HEK293 (cell line): ENCODE measurements around the gene XYLT2.
A peak's percentile ranks its signal among the peaks of the same experiment; 100 is the strongest.

Source experiments
- CTCF ChIA-PET: fragments of 350-600 bp; formaldehyde crosslinking; extraction: SDS; loops from one replicate; lab custom pipeline; 2021; ENCODE audit warnings: antibody characterized with exemption; lab: Yijun Ruan, JAX
- POLR2A ChIA-PET: fragments of 300-600 bp; formaldehyde crosslinking; extraction: SDS; loops from one replicate; lab custom pipeline; 2020; ENCODE audit warnings: antibody characterized with exemption, inconsistent platforms; lab: Yijun Ruan, JAX
- H3K27ac ChIP-seq: fragments of 200-500 bp; sonication (Bioruptor generic); 2 replicates; pipeline ENCODE4 v1.5.1; 2014; ENCODE audit warnings: low read depth, low read length, control low read depth, inconsistent platforms; ENCODE audit errors: extremely low read depth
- H3K36me3 ChIP-seq, 2 experiments: fragments of 200-500 bp in 1 of 2; sonication (Bioruptor generic) in 1 of 2; 1 replicate in 1 of 2; 2 replicates in 1 of 2; pipeline ENCODE4 v1.5.1; 2014 to 2017; ENCODE audit warnings: inconsistent platforms in 2 of 2, low read length in 2 of 2; ENCODE audit not compliant: control insufficient read depth in 2 of 2, insufficient read depth in 1 of 2
- H3K4me1 ChIP-seq: fragments of 200-500 bp; sonication (Bioruptor generic); 2 replicates; pipeline ENCODE4 v1.5.1; 2014; ENCODE audit warnings: mild to moderate bottlenecking, low read length, inconsistent platforms; ENCODE audit not compliant: control insufficient read depth, insufficient read depth
- H3K4me3 ChIP-seq: 2 replicates; pipeline ENCODE4 v1.5.1; 2011; ENCODE audit warnings: low read depth, mild to moderate bottlenecking, control low read depth, low read length, moderate library complexity
- H3K9me3 ChIP-seq: fragments of 200-500 bp; sonication (Bioruptor generic); 2 replicates; pipeline ENCODE4 v1.5.1; 2014; ENCODE audit warnings: low read depth, low read length, inconsistent platforms; ENCODE audit not compliant: control insufficient read depth, insufficient read depth
- BCL6B ChIP-seq: fragments of 450-650 bp; formaldehyde crosslinking; IDR thresholded peaks from 2 replicates; pipeline ENCODE4 v1.5.1; 2017; ENCODE audit warnings: missing biosample characterization, missing genetic modification characterization
- EGR2 ChIP-seq: fragments of 450-650 bp; formaldehyde crosslinking; IDR thresholded peaks from 2 replicates; pipeline ENCODE4 v1.5.1; 2016; ENCODE audit warnings: low read depth, missing biosample characterization, missing genetic modification characterization
- IKZF3 ChIP-seq: fragments of 450-650 bp; IDR thresholded peaks from 2 replicates; pipeline ENCODE4 v1.5.0; 2018; ENCODE audit warnings: missing biosample characterization, mild to moderate bottlenecking, missing genetic modification characterization, moderate library complexity
- KLF1 ChIP-seq: fragments of 450-650 bp; formaldehyde crosslinking; IDR thresholded peaks from 2 replicates; pipeline ENCODE4 v1.5.1; 2016; ENCODE audit warnings: missing biosample characterization, missing genetic modification characterization
- KLF9 ChIP-seq: fragments of 450-650 bp; formaldehyde crosslinking; IDR thresholded peaks from 2 replicates; pipeline ENCODE4 v1.5.1; 2016; ENCODE audit warnings: missing biosample characterization, missing genetic modification characterization, low read depth
- PBX3 ChIP-seq: sonication (generic); formaldehyde crosslinking; IDR thresholded peaks from 2 replicates; pipeline ENCODE4 v1.8.1; 2022; ENCODE audit warnings: mild to moderate bottlenecking, moderate library complexity, missing genetic modification reagents
- PRDM1 ChIP-seq: fragments of 450-650 bp; formaldehyde crosslinking; IDR thresholded peaks from 2 replicates; pipeline ENCODE4; 2016; ENCODE audit warnings: missing biosample characterization, missing genetic modification characterization
- PRDM6 ChIP-seq: fragments of 450-650 bp; formaldehyde crosslinking; IDR thresholded peaks from 2 replicates; pipeline ENCODE4 v1.5.1; 2017; ENCODE audit warnings: missing biosample characterization, missing genetic modification characterization
- RBAK ChIP-seq: fragments of 450-650 bp; formaldehyde crosslinking; IDR thresholded peaks from 2 replicates; pipeline ENCODE4 v1.5.1; 2016; ENCODE audit warnings: missing biosample characterization, missing genetic modification characterization
- ZBTB1 ChIP-seq: fragments of 450-650 bp; formaldehyde crosslinking; IDR thresholded peaks from 2 replicates; pipeline ENCODE4 v1.5.1; 2016; ENCODE audit warnings: missing biosample characterization, missing genetic modification characterization
- ZFP69B ChIP-seq: fragments of 450-650 bp; formaldehyde crosslinking; IDR thresholded peaks from 2 replicates; pipeline ENCODE4 v1.5.1; 2016; ENCODE audit warnings: missing biosample characterization, missing genetic modification characterization
- ZIC2 ChIP-seq: fragments of 450-650 bp; formaldehyde crosslinking; IDR thresholded peaks from 2 replicates; pipeline ENCODE4 v1.5.1; 2016; ENCODE audit warnings: missing biosample characterization, missing genetic modification characterization
- ZNF175 ChIP-seq: fragments of 450-650 bp; formaldehyde crosslinking; IDR thresholded peaks from 2 replicates; pipeline ENCODE4 v1.5.1; 2016; ENCODE audit warnings: missing biosample characterization, missing genetic modification characterization
- ZNF19 ChIP-seq: fragments of 450-650 bp; formaldehyde crosslinking; IDR thresholded peaks from 2 replicates; pipeline ENCODE4; 2016; ENCODE audit warnings: missing biosample characterization, missing genetic modification characterization, low read depth
- ZNF202 ChIP-seq: fragments of 450-650 bp; formaldehyde crosslinking; IDR thresholded peaks from 2 replicates; pipeline ENCODE4 v1.5.1; 2016; ENCODE audit warnings: missing biosample characterization, missing genetic modification characterization, borderline replicate concordance
- ZNF341 ChIP-seq: fragments of 450-650 bp; formaldehyde crosslinking; IDR thresholded peaks from 2 replicates; pipeline ENCODE4; 2016; ENCODE audit warnings: low read depth, missing biosample characterization, missing genetic modification characterization
- ZNF354C ChIP-seq: fragments of 450-650 bp; formaldehyde crosslinking; IDR thresholded peaks from 2 replicates; pipeline ENCODE4 v1.5.1; 2016; ENCODE audit warnings: missing biosample characterization, missing genetic modification characterization, low read depth, borderline replicate concordance
- ZNF394 ChIP-seq: fragments of 450-650 bp; formaldehyde crosslinking; IDR thresholded peaks from 2 replicates; pipeline ENCODE4 v1.5.1; 2016; ENCODE audit warnings: missing biosample characterization, missing genetic modification characterization, mild to moderate bottlenecking, moderate library complexity, borderline replicate concordance
- ZNF510 ChIP-seq: fragments of 450-650 bp; formaldehyde crosslinking; IDR thresholded peaks from 2 replicates; pipeline ENCODE4 v1.5.1; 2018; ENCODE audit warnings: mild to moderate bottlenecking, missing genetic modification characterization, missing biosample characterization; ENCODE audit not compliant: insufficient replicate concordance
- ZNF600 ChIP-seq: fragments of 450-650 bp; formaldehyde crosslinking; IDR thresholded peaks from 2 replicates; pipeline ENCODE4 v1.5.1; 2016; ENCODE audit warnings: missing biosample characterization, missing genetic modification characterization
- ZNF645 ChIP-seq: fragments of 450-650 bp; formaldehyde crosslinking; IDR thresholded peaks from 2 replicates; pipeline ENCODE4; 2016; ENCODE audit warnings: missing biosample characterization, missing genetic modification characterization
- ZXDB ChIP-seq: fragments of 450-650 bp; formaldehyde crosslinking; IDR thresholded peaks from 2 replicates; pipeline ENCODE4 v1.5.1; 2016; ENCODE audit warnings: missing biosample characterization, missing genetic modification characterization
- TF ChIP-seq, protein P1 (sequence below): fragments of 450-650 bp; formaldehyde crosslinking; IDR thresholded peaks from 2 replicates; pipeline ENCODE4 v1.5.1; 2016; ENCODE audit warnings: missing biosample characterization, missing genetic modification characterization

The XYLT2 gene

GRCh38 chr17:50396261-50397110 lies 50.6 kb downstream of the XYLT2 start:
- Histone ChIP-seq H3K27ac (peak overlapping the region; percentile 81), H3K4me3 (peak overlapping the region; percentile 74), H3K4me1 (peaks cover 9% of the 10 kb centered on the region), H3K9me3 (no peaks in the 10 kb centered on the region), H3K36me3 (peaks cover 39 to 41% of the 10 kb centered on the region in 2 experiments)
- ChIA-PET POLR2A (interaction anchor here (0.6 to 4.8 kb wide), 25 partner anchors 8 to 470 kb away, joined by 3 to 41 read pairs (median 4); partner anchors contain the start of genes ACSF2, EME1, LUC7L3 and RSAD1), CTCF (interaction anchor here (0.6 to 5.0 kb wide), 39 partner anchors 10 to 308 kb away, joined by 3 to 71 read pairs (median 7); partner anchors contain the start of genes ACSF2, EME1, MRPL27 and RSAD1)
- peak; percentile 33; the same call in 1 of the 2 replicates for TF ChIP-seq PRDM1 (tag by site-specific recombination)
- peak; percentile 91 for TF ChIP-seq ZNF341
- no peak for TF ChIP-seq ZNF175 (tag by site-specific recombination)
- TF ChIP-seq ZNF19 (tag by site-specific recombination), result no peak
- peak; percentile 53 for TF ChIP-seq EGR2 (tag by site-specific recombination)
- peak; percentile 37; the same call in 1 of the 2 replicates for TF ChIP-seq KLF9 (tag by site-specific recombination)
- TF ChIP-seq KLF1 (tag by site-specific recombination), result peak; percentile 18; the same call in 1 of the 2 replicates

DNA sequence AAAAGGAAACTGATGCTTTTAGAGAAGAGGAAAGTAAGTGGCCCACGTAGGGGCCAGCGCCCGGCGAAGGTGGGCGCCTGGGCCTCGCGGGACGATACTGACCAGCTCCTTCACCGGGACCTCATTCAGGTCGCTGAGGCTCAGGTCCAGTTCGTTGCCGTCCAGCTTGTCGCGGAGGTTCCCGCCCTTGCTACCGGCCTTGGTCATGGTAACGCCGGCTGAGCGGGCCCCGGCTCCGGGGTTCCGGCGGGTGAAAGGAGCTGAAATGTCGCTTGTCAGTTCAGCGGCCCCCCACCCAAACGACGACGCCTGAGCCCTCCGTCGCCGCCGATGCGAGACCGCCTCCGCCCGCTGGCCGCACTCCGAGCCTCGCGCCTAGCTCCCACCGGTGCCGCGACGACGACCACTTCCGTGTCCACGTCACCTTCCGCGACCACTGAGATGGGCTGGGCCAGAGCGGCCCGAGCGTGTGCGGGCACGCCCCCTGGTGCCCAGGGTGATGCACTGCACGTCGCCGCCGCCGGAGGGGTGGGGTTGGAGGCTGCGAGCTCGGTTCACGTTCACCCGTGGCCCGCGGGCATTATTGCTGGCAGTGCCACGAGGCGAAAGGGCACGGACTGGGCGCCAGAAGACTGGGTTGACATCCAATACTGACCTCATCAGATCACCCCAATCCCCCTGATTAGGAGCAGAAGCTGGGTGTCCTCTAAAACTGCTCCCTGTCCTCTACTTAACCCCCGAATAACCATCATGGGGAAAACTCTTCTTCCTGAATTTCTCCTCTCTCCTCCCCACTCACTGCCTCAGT lies 51.4 kb downstream of the XYLT2 start, which contains the start of gene LRRC59:
LRRC59 (minus strand) TSS at position 413 of the 808 bp plus-strand sequence; CDS start at position 207, 206 bp downstream.
- peak within 1 kb of the TSS; percentile 81 for H3K27ac ChIP-seq
- H3K4me1 ChIP-seq, result peaks cover 9% of the 10 kb centered on the region
- H3K36me3 ChIP-seq, result peaks cover 31 to 33% of the 10 kb centered on the region in 2 experiments
- peak within 1 kb of the TSS; percentile 74 for H3K4me3 ChIP-seq
- no peaks in the 10 kb centered on the region for H3K9me3 ChIP-seq
- CTCF ChIA-PET, result interaction anchor here (0.5 to 5.0 kb wide), 48 partner anchors 9 to 765 kb away, joined by 3 to 71 read pairs (median 6); partner anchors contain the start of genes ACSF2, EME1, MRPL27 and RSAD1
- POLR2A ChIA-PET, result interaction anchor here (0.5 to 4.8 kb wide), 30 partner anchors 9 to 469 kb away, joined by 3 to 41 read pairs (median 4); partner anchors contain the start of genes ACSF2, EME1, LUC7L3 and RSAD1
- 0 out of 2 replicates have a peak, but pooled peaks have one; percentile 22 for TF ChIP-seq ZNF600 (tag by site-specific recombination)
- TF ChIP-seq ZNF394 (tag by site-specific recombination), result peak; percentile 73; the same call in 1 of the 2 replicates
- no peak for TF ChIP-seq ZNF202 (tag by site-specific recombination)
- no peak for TF ChIP-seq RBAK (tag by site-specific recombination)
- peak; percentile 92 for TF ChIP-seq ZXDB
- TF ChIP-seq ZNF510 (tag by site-specific recombination), result no peak
- TF ChIP-seq IKZF3, result no peak
- TF ChIP-seq ZBTB1, result no peak
- TF ChIP-seq PRDM6 (tag by site-specific recombination), result no peak
- TF ChIP-seq ZIC2 (tag by site-specific recombination), result peak; percentile 28; the same call in 1 of the 2 replicates
- peak; percentile 99 for TF ChIP-seq PBX3 (CRISPR knock-in tag)
- TF ChIP-seq ZNF645 (tag by site-specific recombination), result no peak
- TF ChIP-seq, protein P1, sequence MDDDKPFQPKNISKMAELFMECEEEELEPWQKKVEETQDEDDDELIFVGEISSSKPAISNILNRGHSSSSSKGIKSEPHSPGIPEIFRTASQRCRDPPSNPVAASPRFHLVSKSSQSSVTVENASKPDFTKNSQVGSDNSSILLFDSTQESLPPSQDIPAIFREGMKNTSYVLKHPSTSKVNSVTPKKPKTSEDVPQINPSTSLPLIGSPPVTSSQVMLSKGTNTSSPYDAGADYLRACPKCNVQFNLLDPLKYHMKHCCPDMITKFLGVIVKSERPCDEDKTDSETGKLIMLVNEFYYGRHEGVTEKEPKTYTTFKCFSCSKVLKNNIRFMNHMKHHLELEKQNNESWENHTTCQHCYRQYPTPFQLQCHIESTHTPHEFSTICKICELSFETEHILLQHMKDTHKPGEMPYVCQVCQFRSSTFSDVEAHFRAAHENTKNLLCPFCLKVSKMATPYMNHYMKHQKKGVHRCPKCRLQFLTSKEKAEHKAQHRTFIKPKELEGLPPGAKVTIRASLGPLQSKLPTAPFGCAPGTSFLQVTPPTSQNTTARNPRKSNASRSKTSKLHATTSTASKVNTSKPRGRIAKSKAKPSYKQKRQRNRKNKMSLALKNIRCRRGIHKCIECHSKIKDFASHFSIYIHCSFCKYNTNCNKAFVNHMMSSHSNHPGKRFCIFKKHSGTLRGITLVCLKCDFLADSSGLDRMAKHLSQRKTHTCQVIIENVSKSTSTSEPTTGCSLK (tag by site-specific recombination), result no peak
- TF ChIP-seq BCL6B, result peak; percentile 40; the same call in 1 of the 2 replicates
- TF ChIP-seq ZFP69B, result peak; percentile 87; the same call in 1 of the 2 replicates
- TF ChIP-seq ZNF341, result no peak
- TF ChIP-seq ZNF354C (tag by site-specific recombination), result no peak
